Epithelial cell of proximal tubule (primary cell): Measurements from ENCODE around the gene LZTS2. TPM values are rescaled to one million over a fixed set of nuclear protein-coding genes. Genes with fewer than 3 reads are reported as not detected.
"Not testable (repeated sequence)": the region's sequence is repeated elsewhere in the genome, so short reads cannot be mapped to it uniquely, and the experiment has no call there.

ENCODE experiments used
- DNase-seq: peaks from one replicate; pipeline ENCODE4 v3.0.0-alpha.2; 2011; ENCODE audit warnings: low read depth
- H3K4me3 ChIP-seq: 2 replicates; pipeline ENCODE4 v1.5.1; 2011; ENCODE audit warnings: low read depth, mild to moderate bottlenecking, low read length
- total RNA-seq: library from RNA; depleted of rRNA; stranded (reverse); fragments of >200 nt; gene quantifications from 2 replicates; pipeline ENCODE4 v1.2.3, GENCODE V29; 2015
- TF ChIP-seq, protein P1 (sequence below): conservative IDR thresholded peaks from 2 replicates; pipeline ENCODE4 v1.5.1; 2012; ENCODE audit warnings: low read depth, mild to moderate bottlenecking, low read length

Gene LZTS2
- total RNA-seq, 1 donor from 2014 or later, result 81.0 TPM

DNA sequence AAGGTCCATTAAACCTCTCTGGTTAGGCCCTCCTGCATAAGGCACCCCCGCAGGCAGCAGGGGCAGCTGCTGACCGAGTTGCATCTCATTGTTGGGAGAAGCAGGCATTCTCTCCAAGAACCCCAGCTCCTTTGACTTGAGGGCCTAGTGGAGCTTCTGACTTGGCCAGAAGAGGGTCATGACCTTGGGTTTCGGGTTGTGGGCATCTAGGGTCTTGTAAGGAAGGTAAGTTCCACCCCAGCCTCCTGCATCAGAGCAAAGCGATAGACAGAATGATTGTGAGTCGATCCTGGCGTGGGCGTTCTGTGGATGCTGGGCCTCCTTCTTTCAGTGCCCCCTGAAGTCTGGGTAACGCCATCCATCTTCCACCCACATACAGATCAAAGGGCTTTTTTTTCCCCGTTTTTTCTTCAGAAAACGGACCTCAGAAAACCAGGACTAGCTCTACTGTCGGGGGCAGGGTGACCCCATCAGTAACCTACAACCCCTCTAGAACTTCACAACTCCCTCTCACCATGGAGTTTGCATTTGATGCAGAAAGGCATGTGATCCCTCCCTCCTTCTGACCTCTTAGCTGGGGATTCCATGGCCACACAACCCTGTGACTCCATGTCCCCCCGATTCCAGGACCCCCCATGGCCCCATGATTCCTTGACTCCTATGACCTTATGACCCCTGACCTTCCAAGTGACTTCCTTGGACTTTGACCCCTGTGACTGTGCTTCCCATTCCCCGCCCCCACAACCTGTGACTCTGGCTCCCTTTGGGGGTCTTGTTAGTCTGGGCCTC, 27.3 kb upstream of the LZTS2 start:
- DNase-seq, result no peak
- no peak overlapping the region for H3K4me3 ChIP-seq
- TF ChIP-seq, protein P1, sequence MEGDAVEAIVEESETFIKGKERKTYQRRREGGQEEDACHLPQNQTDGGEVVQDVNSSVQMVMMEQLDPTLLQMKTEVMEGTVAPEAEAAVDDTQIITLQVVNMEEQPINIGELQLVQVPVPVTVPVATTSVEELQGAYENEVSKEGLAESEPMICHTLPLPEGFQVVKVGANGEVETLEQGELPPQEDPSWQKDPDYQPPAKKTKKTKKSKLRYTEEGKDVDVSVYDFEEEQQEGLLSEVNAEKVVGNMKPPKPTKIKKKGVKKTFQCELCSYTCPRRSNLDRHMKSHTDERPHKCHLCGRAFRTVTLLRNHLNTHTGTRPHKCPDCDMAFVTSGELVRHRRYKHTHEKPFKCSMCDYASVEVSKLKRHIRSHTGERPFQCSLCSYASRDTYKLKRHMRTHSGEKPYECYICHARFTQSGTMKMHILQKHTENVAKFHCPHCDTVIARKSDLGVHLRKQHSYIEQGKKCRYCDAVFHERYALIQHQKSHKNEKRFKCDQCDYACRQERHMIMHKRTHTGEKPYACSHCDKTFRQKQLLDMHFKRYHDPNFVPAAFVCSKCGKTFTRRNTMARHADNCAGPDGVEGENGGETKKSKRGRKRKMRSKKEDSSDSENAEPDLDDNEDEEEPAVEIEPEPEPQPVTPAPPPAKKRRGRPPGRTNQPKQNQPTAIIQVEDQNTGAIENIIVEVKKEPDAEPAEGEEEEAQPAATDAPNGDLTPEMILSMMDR, result no peak

DNA sequence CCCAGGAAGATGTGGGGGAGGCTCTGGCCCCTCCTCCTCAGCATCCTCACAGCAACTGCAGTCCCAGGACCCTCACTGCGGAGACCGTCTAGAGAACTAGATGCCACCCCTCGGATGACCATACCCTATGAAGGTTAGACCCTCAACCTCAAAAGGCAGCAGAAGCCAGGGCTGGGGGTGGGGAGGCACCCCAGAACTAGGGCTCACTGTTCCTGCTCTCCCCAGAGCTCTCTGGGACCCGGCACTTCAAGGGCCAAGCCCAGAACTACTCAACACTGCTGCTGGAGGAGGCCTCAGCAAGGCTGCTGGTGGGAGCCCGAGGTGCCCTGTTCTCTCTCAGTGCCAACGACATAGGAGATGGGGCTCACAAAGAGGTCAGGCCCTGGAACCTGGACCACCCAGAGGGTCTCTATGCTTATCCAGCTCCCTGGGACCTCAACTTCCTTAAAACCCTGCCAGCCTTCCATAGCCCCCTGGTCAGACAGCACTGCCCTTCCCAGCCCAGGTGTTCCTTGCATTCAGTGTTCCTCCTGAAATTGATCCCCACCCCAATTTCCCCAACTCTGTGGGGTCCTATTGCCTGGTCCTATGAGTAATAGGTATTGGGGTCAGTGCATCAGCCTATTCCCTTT, 26.6 kb upstream of the LZTS2 start:
- DNase-seq, result no peak
- TF ChIP-seq, protein P1, result no peak
- H3K4me3 ChIP-seq, result no peak overlapping the region

GRCh38 chr10:100975397-100975796, 24.2 kb upstream of the LZTS2 start:
- not testable (repeated sequence) for DNase-seq, H3K4me3 ChIP-seq

GRCh38 chr10:100976906-100977305, 22.7 kb upstream of the LZTS2 start:
- TF ChIP-seq, protein P1, result no peak
- H3K4me3 ChIP-seq, result no peak overlapping the region
- no peak for DNase-seq

GRCh38 chr10:100977436-100977835, 22.2 kb upstream of the LZTS2 start:
- DNase-seq, result no peak
- TF ChIP-seq, protein P1, result no peak
- H3K4me3 ChIP-seq, result no peak overlapping the region

- H3K4me3 ChIP-seq, result no peak overlapping the region
- TF ChIP-seq, protein P1, result no peak
- no peak for DNase-seq
Observed at GRCh38 chr10:100978121-100978900, 21.3 kb upstream of the LZTS2 start.

GRCh38 chr10:100978901-100979195, 20.8 kb upstream of the LZTS2 start:
- no peak overlapping the region for H3K4me3 ChIP-seq
- DNase-seq, result no peak
- TF ChIP-seq, protein P1, result no peak
